HCT116 (cell line): ENCODE measurements around the gene LCN10. TPM values are rescaled to one million over a fixed set of nuclear protein-coding genes. Genes with fewer than 3 reads are reported as not detected.
A peak's percentile ranks its signal among the peaks of the same experiment; 100 is the strongest.

Experiments
- ATAC-seq: fragments of 200-7000 bp; cut with Tn5 transposase; 2 replicates; pipeline ENCODE4 v1.9.1; 2020; ENCODE audit warnings: mild to moderate bottlenecking, moderate library complexity
- BruUV-seq: library from RNA; stranded (reverse); fragments of 400-500 nt; replicated peaks from 2 replicates; lab custom pipeline; 2021; lab: Mats Ljungman, UMichigan
- CTCF ChIA-PET: fragments of 300-600 bp; sonication (Branson Sonifier 250); formaldehyde crosslinking; loops from one replicate; lab custom pipeline; 2021; ENCODE audit warnings: antibody characterized with exemption; lab: Charles Lee
- POLR2A ChIA-PET: fragments of 300-600, 350-600 bp; sonication (Branson Sonifier 250); formaldehyde crosslinking; loops from one replicate; lab custom pipeline; 2021; ENCODE audit warnings: antibody characterized with exemption; lab: Charles Lee
- RAD21 ChIA-PET, 2 experiments: fragments of 300-600 bp; sonication (Branson Sonifier 250); formaldehyde crosslinking; loops; one replicate each; lab custom pipeline; 2023; ENCODE audit warnings: low total read pairs in 2 of 2; ENCODE audit not compliant: uncharacterized antibody in 2 of 2, unreplicated experiment in 2 of 2, low non-redundant PET in 1 of 2; lab: Charles Lee
- DNase-seq: peaks from one replicate; pipeline ENCODE4 v3.0.0-alpha.2; 2010; ENCODE audit warnings: low read depth, low spot score
- H2AFZ ChIP-seq: fragments of 200-600 bp; shearing (Covaris generic), sonication (generic); 2 replicates; pipeline ENCODE4 v1.6.1; 2017; ENCODE audit warnings: low read depth, mixed run types, mixed read lengths, antibody characterized with exemption, low read length; ENCODE audit not compliant: poor library complexity, severe bottlenecking
- H3K27ac ChIP-seq: 2 replicates; pipeline ENCODE4 v1.5.1; 2012; ENCODE audit warnings: low read depth, low read length
- H3K27me3 ChIP-seq: fragments of 200-600 bp; sonication (generic); 2 replicates; pipeline ENCODE4 v1.6.1; 2016; ENCODE audit warnings: mixed run types, low read length, mixed read lengths; ENCODE audit not compliant: insufficient read depth
- H3K36me3 ChIP-seq, 2 experiments: fragments of 200-500 bp in 1 of 2; fragments of 200-600 bp in 1 of 2; sonication (Bioruptor generic) in 1 of 2; sonication (generic) in 1 of 2; 2 replicates each; pipeline versions ENCODE4 v1.5.1 to v1.6.1; 2014 to 2016; ENCODE audit warnings: low read length in 2 of 2, inconsistent platforms in 1 of 2, mixed read lengths in 1 of 2, mixed run types in 1 of 2; ENCODE audit not compliant: insufficient read depth in 2 of 2, control insufficient read depth in 1 of 2
- H3K4me1 ChIP-seq, 2 experiments: fragments of 200-600 bp in 1 of 2; sonication (generic) in 1 of 2; 2 replicates each; pipeline versions ENCODE4 v1.5.1 to v1.6.1; 2012 to 2017; ENCODE audit warnings: low read length in 2 of 2, inconsistent platforms in 1 of 2, mild to moderate bottlenecking in 1 of 2, mixed read lengths in 1 of 2, mixed run types in 1 of 2, moderate library complexity in 1 of 2; ENCODE audit not compliant: insufficient read depth in 2 of 2, control insufficient read depth in 1 of 2
- H3K4me2 ChIP-seq: fragments of 200-600 bp; sonication (generic); 2 replicates; pipeline ENCODE4 v1.6.1; 2017; ENCODE audit warnings: mixed run types, low read length, mixed read lengths
- H3K4me3 ChIP-seq, 2 experiments: fragments of 200-600 bp in 1 of 2; sonication (generic) in 1 of 2; replicated peaks in 1 of 2; 2 replicates each; pipeline ENCODE4 v1.5.1; 2011 to 2016; ENCODE audit warnings: low read length in 2 of 2, control low read depth in 1 of 2, low read depth in 1 of 2, mild to moderate bottlenecking in 1 of 2, mixed read lengths in 1 of 2, mixed run types in 1 of 2
- H3K79me2 ChIP-seq: fragments of 200-600 bp; sonication (generic); 2 replicates; pipeline ENCODE4 v1.6.1; 2017; ENCODE audit warnings: mild to moderate bottlenecking, mixed run types, low read length, moderate library complexity, mixed read lengths; ENCODE audit not compliant: insufficient read depth
- H3K9ac ChIP-seq: fragments of 200-600 bp; sonication (generic); 2 replicates; pipeline ENCODE4 v1.6.1; 2016; ENCODE audit warnings: low read length, mixed read lengths
- H3K9me2 ChIP-seq: fragments of 200-600 bp; sonication (generic), shearing (Covaris generic); 2 replicates; pipeline ENCODE4 v1.6.1; 2017; ENCODE audit warnings: mixed run types, mild to moderate bottlenecking, moderate library complexity; ENCODE audit not compliant: insufficient read depth
- H3K9me3 ChIP-seq, 2 experiments: fragments of 200-500 bp in 1 of 2; fragments of 200-600 bp in 1 of 2; sonication (Bioruptor generic) in 1 of 2; sonication (generic) in 1 of 2; 2 replicates each; pipeline ENCODE4 v1.6.1; 2014 to 2017; ENCODE audit warnings: low read length in 2 of 2, mixed read lengths in 2 of 2, inconsistent platforms in 1 of 2, low read depth in 1 of 2, mild to moderate bottlenecking in 1 of 2, mixed run types in 1 of 2, moderate library complexity in 1 of 2; ENCODE audit not compliant: control insufficient read depth in 1 of 2, insufficient read depth in 1 of 2
- H4K20me1 ChIP-seq: fragments of 200-600 bp; sonication (generic), shearing (Covaris generic); 2 replicates; pipeline ENCODE4 v1.6.1; 2017; ENCODE audit warnings: mixed run types, mild to moderate bottlenecking, moderate library complexity; ENCODE audit not compliant: insufficient read depth
- ATF3 ChIP-seq: IDR thresholded peaks from 2 replicates; pipeline ENCODE4 v1.6.1; 2012
- CBX3 ChIP-seq: IDR thresholded peaks from 2 replicates; pipeline ENCODE4 v1.6.1; 2012; ENCODE audit warnings: low read depth
- CEBPB ChIP-seq: IDR thresholded peaks from 2 replicates; pipeline ENCODE4 v1.6.1; 2012; ENCODE audit warnings: low read depth
- EGR1 ChIP-seq: IDR thresholded peaks from 2 replicates; pipeline ENCODE4 v1.6.1; 2012; ENCODE audit warnings: low read depth
- EZH2 ChIP-seq: fragments of 200-600 bp; sonication (generic); IDR thresholded peaks from 2 replicates; pipeline ENCODE4 v1.6.1; 2017; ENCODE audit warnings: antibody characterized with exemption, mixed run types
- EZH2phosphoT487 ChIP-seq: fragments of 200-600 bp; IDR thresholded peaks from 2 replicates; pipeline ENCODE4 v1.6.1; 2018; ENCODE audit warnings: antibody characterized with exemption, borderline replicate concordance
- FOSL1 ChIP-seq: IDR thresholded peaks from 2 replicates; pipeline ENCODE4 v1.6.1; 2012; ENCODE audit warnings: low read depth
- JUND ChIP-seq: IDR thresholded peaks from 2 replicates; pipeline ENCODE4 v1.6.1; 2012
- RAD21 ChIP-seq: IDR thresholded peaks from 2 replicates; pipeline ENCODE4 v1.6.1; 2012; ENCODE audit warnings: low read depth, mild to moderate bottlenecking
- SIN3A ChIP-seq: IDR thresholded peaks from 2 replicates; pipeline ENCODE4 v1.6.1; 2012; ENCODE audit warnings: low read depth
- SP1 ChIP-seq: IDR thresholded peaks from 2 replicates; pipeline ENCODE4 v1.6.1; 2012; ENCODE audit warnings: low read depth
- TCF7L2 ChIP-seq: IDR thresholded peaks from 2 replicates; pipeline ENCODE4 v1.7.0; 2011; ENCODE audit warnings: borderline replicate concordance, inconsistent platforms; ENCODE audit not compliant: insufficient read depth, insufficient read length; ENCODE audit errors: extremely low read depth
- YY1 ChIP-seq: IDR thresholded peaks from 2 replicates; pipeline ENCODE4 v1.6.1; 2011; ENCODE audit warnings: low read length, low read depth, moderate library complexity, mild to moderate bottlenecking; ENCODE audit not compliant: insufficient replicate concordance; ENCODE audit errors: extremely low read depth
- ZFX ChIP-seq: fragments of 450-650 bp; IDR thresholded peaks from 2 replicates; pipeline ENCODE4 v1.6.1; 2017
- ZNF274 ChIP-seq: fragments of 200-500 bp; sonication (Bioruptor generic); IDR thresholded peaks from 2 replicates; pipeline ENCODE4 v1.6.1; 2014; ENCODE audit warnings: mild to moderate bottlenecking, low read depth, low read length, inconsistent platforms
- intact Hi-C: fragments of 100-400 bp; cut with micrococcal nuclease; formaldehyde crosslinking; loops from 2 replicates; pipeline ENCODE4 v1.10.0; 2022
- total RNA-seq: library from RNA; stranded (reverse); gene quantifications from one replicate; pipeline ENCODE4 v1.2.1, GENCODE V29; 2021; ENCODE audit not compliant: unreplicated experiment
- TF ChIP-seq, protein P1 (sequence below), 3 experiments: fragments of 200-600 bp in 1 of 3; sonication (generic) in 1 of 3; IDR thresholded peaks in 2 of 3; conservative IDR thresholded peaks in 1 of 3; 2 replicates each; pipeline ENCODE4 v1.5.1; 2012 to 2017; ENCODE audit warnings: low read depth in 2 of 3, low read length in 2 of 3, antibody characterized with exemption in 1 of 3, borderline replicate concordance in 1 of 3, control low read depth in 1 of 3, mild to moderate bottlenecking in 1 of 3, mixed read lengths in 1 of 3, mixed run types in 1 of 3, moderate library complexity in 1 of 3; ENCODE audit not compliant: insufficient read depth in 1 of 3
- TF ChIP-seq, protein P2 (sequence below): IDR thresholded peaks from 2 replicates; pipeline ENCODE4 v1.6.1; 2012
- TF ChIP-seq, protein P3 (sequence below): IDR thresholded peaks from 2 replicates; pipeline ENCODE4 v1.6.1; 2011; ENCODE audit warnings: mild to moderate bottlenecking, low read length, moderate library complexity; ENCODE audit not compliant: insufficient replicate concordance; ENCODE audit errors: extremely low read depth

The LCN10 gene
- total RNA-seq, 1 experiment from 2014 or later: not detected

DNA sequence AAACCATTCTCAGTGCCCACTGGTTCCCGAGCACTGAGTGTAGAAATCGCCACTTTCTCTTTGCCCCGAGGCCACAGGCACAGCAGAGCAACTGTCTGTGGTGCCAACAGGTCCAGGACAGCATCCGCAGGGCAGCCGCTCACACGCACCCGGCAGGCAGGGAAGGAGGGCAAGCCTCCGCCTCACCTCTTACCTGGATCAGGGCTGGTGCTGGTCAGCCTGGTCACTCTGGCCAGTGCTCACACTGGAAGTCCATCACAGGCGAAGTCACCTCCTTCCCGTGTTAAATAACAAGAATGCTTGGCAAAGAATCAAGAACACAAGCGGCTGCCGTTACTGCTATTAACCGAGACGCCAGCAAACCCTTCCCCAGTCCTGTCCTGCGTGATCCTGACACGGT, 16.6 kb downstream of the LCN10 start:
- POLR2A ChIA-PET: interaction anchor here (1.0 kb wide), 1 partner anchor 15 kb away, joined by 5 read pairs; no protein-coding TSS in a partner anchor
- BruUV-seq: no TSS peak
- peak overlapping the region; percentile 97 for H3K27ac ChIP-seq
- peak overlapping the region; percentile 95 for H3K9ac ChIP-seq
- CTCF ChIA-PET: interaction anchor here (1.0 kb wide), 1 partner anchor 21 kb away, joined by 3 read pairs; no protein-coding TSS in a partner anchor
- no peaks in the 10 kb centered on the region for H3K9me3 ChIP-seq
- RAD21 ChIA-PET: no interaction called here
- no peak for ATAC-seq
- peaks cover 13 to 64% of the 10 kb centered on the region in 2 experiments for H3K4me1 ChIP-seq
- peaks cover 19 to 46% of the 10 kb centered on the region in 2 experiments; a peak in 3 of 4 replicates for H3K36me3 ChIP-seq
- H4K20me1 ChIP-seq: peaks cover 37% of the 10 kb centered on the region; the same call in 1 of the 2 replicates
- H3K27me3 ChIP-seq: no peaks in the 10 kb centered on the region
- H3K9me2 ChIP-seq: no peaks in the 10 kb centered on the region
- H3K79me2 ChIP-seq: peaks cover 58% of the 10 kb centered on the region
- no peak for DNase-seq
- intact Hi-C loops: no loop called here
- H3K4me2 ChIP-seq: peak overlapping the region; percentile 95
- no peak for TF ChIP-seq SIN3A
- TF ChIP-seq, protein P1, sequence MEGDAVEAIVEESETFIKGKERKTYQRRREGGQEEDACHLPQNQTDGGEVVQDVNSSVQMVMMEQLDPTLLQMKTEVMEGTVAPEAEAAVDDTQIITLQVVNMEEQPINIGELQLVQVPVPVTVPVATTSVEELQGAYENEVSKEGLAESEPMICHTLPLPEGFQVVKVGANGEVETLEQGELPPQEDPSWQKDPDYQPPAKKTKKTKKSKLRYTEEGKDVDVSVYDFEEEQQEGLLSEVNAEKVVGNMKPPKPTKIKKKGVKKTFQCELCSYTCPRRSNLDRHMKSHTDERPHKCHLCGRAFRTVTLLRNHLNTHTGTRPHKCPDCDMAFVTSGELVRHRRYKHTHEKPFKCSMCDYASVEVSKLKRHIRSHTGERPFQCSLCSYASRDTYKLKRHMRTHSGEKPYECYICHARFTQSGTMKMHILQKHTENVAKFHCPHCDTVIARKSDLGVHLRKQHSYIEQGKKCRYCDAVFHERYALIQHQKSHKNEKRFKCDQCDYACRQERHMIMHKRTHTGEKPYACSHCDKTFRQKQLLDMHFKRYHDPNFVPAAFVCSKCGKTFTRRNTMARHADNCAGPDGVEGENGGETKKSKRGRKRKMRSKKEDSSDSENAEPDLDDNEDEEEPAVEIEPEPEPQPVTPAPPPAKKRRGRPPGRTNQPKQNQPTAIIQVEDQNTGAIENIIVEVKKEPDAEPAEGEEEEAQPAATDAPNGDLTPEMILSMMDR (IDR thresholded peaks at IDR 0.05 in 2 of 3, conservative IDR thresholded peaks at IDR 0.05 in 1 of 3; ENCODE audit: borderline replicate concordance in 1 of 3, insufficient read depth in 1 of 3, low read depth in 2 of 3, low read length in 2 of 3): no peak
- no peak for TF ChIP-seq TCF7L2
- TF ChIP-seq RAD21: no peak
- no peak for TF ChIP-seq ATF3
- TF ChIP-seq, protein P2, sequence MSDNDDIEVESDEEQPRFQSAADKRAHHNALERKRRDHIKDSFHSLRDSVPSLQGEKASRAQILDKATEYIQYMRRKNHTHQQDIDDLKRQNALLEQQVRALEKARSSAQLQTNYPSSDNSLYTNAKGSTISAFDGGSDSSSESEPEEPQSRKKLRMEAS: no peak
- no peak for TF ChIP-seq EZH2
- no peak for TF ChIP-seq CEBPB
- TF ChIP-seq ZFX: no peak
- TF ChIP-seq SP1: no peak
- TF ChIP-seq CBX3: no peak
- no peak for TF ChIP-seq JUND
- TF ChIP-seq EZH2phosphoT487: no peak
- TF ChIP-seq EGR1: no peak
- no peak for TF ChIP-seq YY1
- TF ChIP-seq ZNF274: no peak
- no peak for TF ChIP-seq FOSL1
- TF ChIP-seq, protein P3, sequence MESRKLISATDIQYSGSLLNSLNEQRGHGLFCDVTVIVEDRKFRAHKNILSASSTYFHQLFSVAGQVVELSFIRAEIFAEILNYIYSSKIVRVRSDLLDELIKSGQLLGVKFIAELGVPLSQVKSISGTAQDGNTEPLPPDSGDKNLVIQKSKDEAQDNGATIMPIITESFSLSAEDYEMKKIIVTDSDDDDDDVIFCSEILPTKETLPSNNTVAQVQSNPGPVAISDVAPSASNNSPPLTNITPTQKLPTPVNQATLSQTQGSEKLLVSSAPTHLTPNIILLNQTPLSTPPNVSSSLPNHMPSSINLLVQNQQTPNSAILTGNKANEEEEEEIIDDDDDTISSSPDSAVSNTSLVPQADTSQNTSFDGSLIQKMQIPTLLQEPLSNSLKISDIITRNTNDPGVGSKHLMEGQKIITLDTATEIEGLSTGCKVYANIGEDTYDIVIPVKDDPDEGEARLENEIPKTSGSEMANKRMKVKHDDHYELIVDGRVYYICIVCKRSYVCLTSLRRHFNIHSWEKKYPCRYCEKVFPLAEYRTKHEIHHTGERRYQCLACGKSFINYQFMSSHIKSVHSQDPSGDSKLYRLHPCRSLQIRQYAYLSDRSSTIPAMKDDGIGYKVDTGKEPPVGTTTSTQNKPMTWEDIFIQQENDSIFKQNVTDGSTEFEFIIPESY: no peak
- H3K4me3 ChIP-seq: peak overlapping the region; percentile 93 to 100
- H2AFZ ChIP-seq: no peak overlapping the region
